Activated CD8-positive, alpha-beta T cell treated with anti-CD3 and anti-CD28 coated beads for 36 hours (primary cell): Measurements from ENCODE around the gene PDIA2. TPM values are rescaled to one million over a fixed set of nuclear protein-coding genes. Genes with fewer than 3 reads are reported as not detected.

Source experiments
- ATAC-seq: fragments of 200-7000 bp; cut with Tn5 transposase; one replicate; pipeline ENCODE4 v1.10.0; 2021; ENCODE audit warnings: mild to moderate bottlenecking, moderate library complexity
- CTCF ChIA-PET: fragments of 350-600 bp; sonication (Branson Sonifier 250); formaldehyde crosslinking; loops from one replicate; lab custom pipeline; 2021; ENCODE audit warnings: antibody characterized with exemption; lab: Charles Lee
- POLR2A ChIA-PET: fragments of 350-600 bp; sonication (Branson Sonifier 250); formaldehyde crosslinking; loops from one replicate; lab custom pipeline; 2021; ENCODE audit warnings: antibody characterized with exemption; lab: Charles Lee
- DNase-seq: peaks from one replicate; pipeline ENCODE4 v3.0.0-alpha.2; 2020
- H3K27ac Mint-ChIP-seq: one replicate; pipeline ENCODE4 v1.8.0; 2021; ENCODE audit warnings: mild to moderate bottlenecking, mixed read lengths
- H3K27me3 Mint-ChIP-seq: one replicate; pipeline ENCODE4 v1.8.0; 2021; ENCODE audit warnings: mixed read lengths
- H3K36me3 Mint-ChIP-seq: one replicate; pipeline ENCODE4 v1.8.0; 2021; ENCODE audit warnings: low read depth, mixed read lengths
- H3K4me1 Mint-ChIP-seq: one replicate; pipeline ENCODE4 v1.8.0; 2021; ENCODE audit warnings: low read depth, mixed read lengths
- H3K4me3 Mint-ChIP-seq: one replicate; pipeline ENCODE4 v1.8.0; 2021; ENCODE audit warnings: mild to moderate bottlenecking, moderate library complexity, mixed read lengths
- H3K9me3 Mint-ChIP-seq: one replicate; pipeline ENCODE4 v1.8.0; 2021; ENCODE audit warnings: mixed read lengths
- intact Hi-C: fragments of 100-400 bp; cut with micrococcal nuclease; formaldehyde crosslinking; loops from one replicate; pipeline ENCODE4 v1.10.0; 2022
- total RNA-seq, 2 experiments: library from RNA; stranded (reverse); gene quantifications; one replicate each; pipeline ENCODE4 v1.2.3, GENCODE V29; 2021
- TF ChIP-seq, protein P1 (sequence below): fragments of 200-600 bp; IDR thresholded peaks from one replicate; pipeline ENCODE4 v1.8.0; 2022; ENCODE audit warnings: antibody characterized with exemption, mild to moderate bottlenecking

The PDIA2 gene
- total RNA-seq, 2 experiments from 2014 or later, result not detected

DNA sequence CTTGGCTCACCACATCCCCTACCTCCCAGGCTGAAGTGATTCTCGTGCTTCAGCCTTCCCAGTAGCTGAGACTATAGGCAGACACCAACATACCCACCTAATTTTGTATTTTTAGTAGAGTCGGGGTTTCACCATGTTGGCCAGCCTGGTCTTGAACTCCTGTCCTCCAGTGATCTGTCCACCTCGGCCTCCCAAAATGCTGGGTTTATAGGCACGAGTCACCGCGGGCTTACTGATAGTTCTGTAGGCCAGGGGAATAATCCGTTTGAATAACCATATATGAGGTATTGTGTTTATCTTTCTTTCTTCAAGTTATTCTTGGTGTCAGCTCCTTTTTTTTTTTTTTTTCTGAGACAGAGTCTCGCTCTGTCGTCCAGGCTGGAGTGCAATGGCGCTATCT is 40.7 kb upstream of the PDIA2 start:
- POLR2A ChIA-PET, result no interaction called here
- H3K4me3 Mint-ChIP-seq, result no peak overlapping the region
- DNase-seq (no peak), ATAC-seq (no peak)
- peaks cover 2% of the 10 kb centered on the region for H3K36me3 Mint-ChIP-seq
- H3K4me1 Mint-ChIP-seq, result peaks cover 22% of the 10 kb centered on the region
- no peaks in the 10 kb centered on the region for H3K27me3 Mint-ChIP-seq
- no peak overlapping the region for H3K27ac Mint-ChIP-seq
- H3K9me3 Mint-ChIP-seq, result no peaks in the 10 kb centered on the region
- intact Hi-C loops, result no loop called here
- TF ChIP-seq, protein P1, sequence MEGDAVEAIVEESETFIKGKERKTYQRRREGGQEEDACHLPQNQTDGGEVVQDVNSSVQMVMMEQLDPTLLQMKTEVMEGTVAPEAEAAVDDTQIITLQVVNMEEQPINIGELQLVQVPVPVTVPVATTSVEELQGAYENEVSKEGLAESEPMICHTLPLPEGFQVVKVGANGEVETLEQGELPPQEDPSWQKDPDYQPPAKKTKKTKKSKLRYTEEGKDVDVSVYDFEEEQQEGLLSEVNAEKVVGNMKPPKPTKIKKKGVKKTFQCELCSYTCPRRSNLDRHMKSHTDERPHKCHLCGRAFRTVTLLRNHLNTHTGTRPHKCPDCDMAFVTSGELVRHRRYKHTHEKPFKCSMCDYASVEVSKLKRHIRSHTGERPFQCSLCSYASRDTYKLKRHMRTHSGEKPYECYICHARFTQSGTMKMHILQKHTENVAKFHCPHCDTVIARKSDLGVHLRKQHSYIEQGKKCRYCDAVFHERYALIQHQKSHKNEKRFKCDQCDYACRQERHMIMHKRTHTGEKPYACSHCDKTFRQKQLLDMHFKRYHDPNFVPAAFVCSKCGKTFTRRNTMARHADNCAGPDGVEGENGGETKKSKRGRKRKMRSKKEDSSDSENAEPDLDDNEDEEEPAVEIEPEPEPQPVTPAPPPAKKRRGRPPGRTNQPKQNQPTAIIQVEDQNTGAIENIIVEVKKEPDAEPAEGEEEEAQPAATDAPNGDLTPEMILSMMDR, result no peak
- CTCF ChIA-PET, result interaction anchor here (1.0 kb wide), 1 partner anchor 11 kb away, joined by 3 read pairs; no protein-coding TSS in a partner anchor

DNA sequence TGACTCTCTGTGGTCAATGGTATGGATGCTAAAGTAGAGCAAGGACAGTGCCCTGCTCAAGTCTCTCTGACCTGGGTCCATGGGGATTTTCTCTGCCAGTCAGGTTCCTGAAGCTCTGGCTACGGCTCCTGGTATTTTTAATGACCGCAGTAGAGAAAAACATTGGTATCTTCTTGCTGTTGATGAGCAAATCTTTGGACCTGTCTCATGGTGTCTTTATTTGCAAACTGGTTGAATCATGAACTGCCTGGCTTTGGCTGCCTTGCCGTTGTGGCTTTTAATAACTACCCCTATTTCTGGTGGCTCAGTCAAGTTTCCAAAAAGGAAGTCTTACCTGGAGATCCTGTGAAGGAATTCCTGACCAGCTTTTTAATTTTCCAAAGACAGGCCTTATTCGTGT is 39.6 kb upstream of the PDIA2 start:
- Mint-ChIP-seq H3K4me1 (peaks cover 19% of the 10 kb centered on the region), H3K27me3 (no peaks in the 10 kb centered on the region), H3K9me3 (no peaks in the 10 kb centered on the region), H3K4me3 (no peak overlapping the region), H3K36me3 (no peaks in the 10 kb centered on the region), H3K27ac (no peak overlapping the region)
- TF ChIP-seq, protein P1, result no peak
- DNase-seq (no peak), ATAC-seq (no peak)
- CTCF ChIA-PET, result no interaction called here
- POLR2A ChIA-PET, result interaction anchor here (0.7 kb wide), 1 partner anchor 8 kb away, joined by 3 read pairs; the partner anchor contains the start of gene FAM234A
- intact Hi-C loops, result no loop called here

DNA sequence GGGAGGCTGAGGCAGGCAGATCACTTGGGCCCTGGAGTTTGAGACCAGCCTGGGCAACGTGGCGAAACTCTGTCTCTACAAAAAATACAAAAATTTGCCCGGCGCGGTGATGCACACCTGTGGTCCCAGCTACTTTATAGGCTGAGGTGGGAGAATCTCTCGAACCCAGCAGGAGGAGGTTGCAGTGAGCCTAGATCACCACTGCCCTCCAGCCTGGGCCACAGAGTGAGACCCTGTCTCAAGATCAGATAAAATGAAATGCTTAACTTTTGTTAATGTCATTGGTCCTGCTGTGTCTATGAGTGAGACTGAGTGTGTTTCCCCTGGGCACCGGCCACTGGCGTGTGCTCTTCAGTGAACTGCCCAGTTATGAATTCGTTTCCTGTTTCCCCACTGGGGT is 37.9 kb upstream of the PDIA2 start:
- Mint-ChIP-seq H3K36me3 (no peaks in the 10 kb centered on the region), H3K27me3 (no peaks in the 10 kb centered on the region), H3K9me3 (no peaks in the 10 kb centered on the region), H3K27ac (no peak overlapping the region), H3K4me1 (peaks cover 13% of the 10 kb centered on the region), H3K4me3 (no peak overlapping the region)
- TF ChIP-seq, protein P1, result no peak
- CTCF ChIA-PET, result interaction anchor here (1.3 kb wide), 1 partner anchor 10 kb away, joined by 3 read pairs; no protein-coding TSS in a partner anchor
- ATAC-seq (no peak), DNase-seq (no peak)
- intact Hi-C loops, result no loop called here
- POLR2A ChIA-PET, result interaction anchor here (0.9 kb wide), 1 partner anchor 11 kb away, joined by 3 read pairs; no protein-coding TSS in a partner anchor

DNA sequence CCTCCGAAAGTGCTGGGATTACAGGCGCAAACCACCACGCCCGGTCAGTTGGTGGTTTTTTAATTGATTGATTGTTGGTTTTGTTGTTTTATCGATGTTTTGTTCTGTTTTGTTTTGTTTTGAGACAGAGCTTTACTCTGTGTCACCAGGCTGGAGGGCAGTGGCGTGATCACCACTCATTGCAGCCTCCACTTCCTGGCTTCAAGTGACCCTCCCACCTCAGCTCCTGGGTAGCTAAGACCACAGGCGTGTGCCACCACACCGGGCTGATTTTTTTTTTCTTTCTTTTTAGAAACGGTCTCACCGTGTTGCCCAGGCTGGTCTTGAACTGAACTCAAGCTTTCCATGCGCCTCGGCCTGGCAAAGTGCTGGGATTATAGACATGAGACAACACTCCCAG is 35.9 kb upstream of the PDIA2 start:
- H3K4me1 Mint-ChIP-seq, result peaks cover 6% of the 10 kb centered on the region
- H3K27me3 Mint-ChIP-seq, result no peaks in the 10 kb centered on the region
- DNase-seq, result no peak
- ATAC-seq, result no peak
- H3K27ac Mint-ChIP-seq, result no peak overlapping the region
- H3K36me3 Mint-ChIP-seq, result no peaks in the 10 kb centered on the region
- ChIA-PET CTCF (no interaction called here), POLR2A (interaction anchor here (0.6 kb wide), 1 partner anchor 158 kb away, joined by 3 read pairs; no protein-coding TSS in a partner anchor)
- H3K9me3 Mint-ChIP-seq, result no peaks in the 10 kb centered on the region
- no peak overlapping the region for H3K4me3 Mint-ChIP-seq
- TF ChIP-seq, protein P1, result no peak
- intact Hi-C loops, result no loop called here

DNA sequence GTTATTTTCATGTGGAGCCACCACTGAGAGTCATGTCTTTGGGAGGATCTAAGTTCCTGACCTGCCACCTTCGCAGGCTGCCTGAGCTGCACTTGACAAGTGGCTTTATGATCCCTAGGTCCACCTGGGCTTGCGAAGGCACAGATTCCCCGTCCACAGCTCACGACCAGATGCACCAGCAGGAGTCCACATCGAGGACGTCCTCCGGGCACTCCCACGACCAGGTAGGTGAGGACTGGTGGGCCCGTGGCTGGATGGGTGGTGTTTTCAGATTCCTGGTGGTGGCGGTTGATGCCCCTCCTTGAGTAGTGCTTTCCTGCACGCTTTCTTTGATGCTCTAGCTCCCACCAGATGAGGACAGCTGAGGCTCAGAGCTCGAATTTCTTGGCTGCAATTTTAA is 33.5 kb upstream of the PDIA2 start:
- H3K4me1 Mint-ChIP-seq, result peaks cover 23% of the 10 kb centered on the region
- POLR2A ChIA-PET, result interaction anchor here (0.6 to 1.2 kb wide), 3 partner anchors 11 to 36 kb away, joined by 3 to 5 read pairs (median 3); no protein-coding TSS in a partner anchor
- ATAC-seq (no peak), DNase-seq (no peak)
- no peak overlapping the region for H3K4me3 Mint-ChIP-seq
- intact Hi-C loops, result no loop called here
- no peaks in the 10 kb centered on the region for H3K27me3 Mint-ChIP-seq
- no peaks in the 10 kb centered on the region for H3K9me3 Mint-ChIP-seq
- CTCF ChIA-PET, result interaction anchor here (1.1 to 1.3 kb wide), 2 partner anchors 9 to 142 kb away, joined by 4 to 5 read pairs; no protein-coding TSS in a partner anchor
- no peak overlapping the region for H3K27ac Mint-ChIP-seq
- peaks cover 3% of the 10 kb centered on the region for H3K36me3 Mint-ChIP-seq
- TF ChIP-seq, protein P1, result no peak
